Kidney (tissue), 14 donors: ENCODE data around the gene ARL14. TPM values are rescaled to one million over a fixed set of nuclear protein-coding genes. Genes with fewer than 3 reads are reported as not detected.

ENCODE experiments used
- DNase-seq, 5 donors: peaks; one replicate each; pipeline ENCODE4 v3.0.0-alpha.2; 2013 to 2020
- FAIRE-seq: peaks from 2 replicates; lab custom pipeline; 2012; peaks lifted over from hg19 to GRCh38; lab: Jason Lieb, UNC
- H3K27ac ChIP-seq, 2 donors: one replicate each; pipeline ENCODE4 v1.7.0; 2013; ENCODE audit warnings: low read depth in 2 of 2, low read length in 2 of 2, inconsistent platforms in 1 of 2
- H3K27me3 ChIP-seq: one replicate; pipeline ENCODE4 v1.7.1; 2013; ENCODE audit warnings: low read length, inconsistent platforms; ENCODE audit not compliant: control insufficient read depth, insufficient read depth
- H3K36me3 ChIP-seq, 3 donors: one replicate each; pipeline versions ENCODE4 v1.7.0 to v1.7.1; 2013; ENCODE audit warnings: low read length in 3 of 3, control low read depth in 1 of 3, inconsistent platforms in 1 of 3; ENCODE audit not compliant: insufficient read depth in 3 of 3, control insufficient read depth in 2 of 3
- H3K4me1 ChIP-seq, 3 donors: one replicate each; pipeline versions ENCODE4 v1.7.0 to v1.7.1; 2013; ENCODE audit warnings: low read length in 3 of 3, inconsistent platforms in 1 of 3, low read depth in 1 of 3; ENCODE audit not compliant: control insufficient read depth in 2 of 3, insufficient read depth in 2 of 3
- H3K4me3 ChIP-seq, 3 donors: one replicate each; pipeline versions ENCODE4 v1.7.0 to v1.8.1; 2013; ENCODE audit warnings: low read length in 3 of 3, control low read depth in 1 of 3, inconsistent platforms in 1 of 3
- H3K9ac ChIP-seq, 3 donors: one replicate each; pipeline versions ENCODE4 v1.7.0 to v1.7.1; 2013; ENCODE audit warnings: low read length in 3 of 3, control low read depth in 1 of 3, inconsistent platforms in 1 of 3
- H3K9me3 ChIP-seq, 3 donors: one replicate each; pipeline versions ENCODE4 v1.7.0 to v1.7.1; 2013; ENCODE audit warnings: low read length in 3 of 3, control low read depth in 1 of 3, inconsistent platforms in 1 of 3; ENCODE audit not compliant: control insufficient read depth in 2 of 3, insufficient read depth in 1 of 3
- CTCF ChIP-seq: IDR thresholded peaks from 3 replicates; pipeline ENCODE4 v1.5.1; 2012; ENCODE audit warnings: mild to moderate bottlenecking, moderate library complexity, borderline replicate concordance; ENCODE audit not compliant: insufficient read depth; ENCODE audit errors: extremely low read depth
- intact Hi-C: fragments of 100-400 bp; cut with DNase I; formaldehyde crosslinking; loops from one replicate; pipeline ENCODE4 v1.11.1; 2022
- polyA plus RNA-seq: library from polyadenylated mRNA; stranded (reverse); fragments of 350-450 nt; fragmentation: Illumina TruSeq; extraction: RNeasy Lipid Tissue Mini Kit (QIAGEN cat#74804); gene quantifications from one replicate; pipeline ENCODE4 v1.2.3, GENCODE V29; 2014; ENCODE audit warnings: low read depth, low replicate concordance; ENCODE audit not compliant: insufficient read depth
- total RNA-seq: library from RNA; stranded (reverse); fragmentation: NEBNext Ultra II Directional; extraction: Animal tissue kit (Norgen Biotek cat#: 25700); gene quantifications from one replicate; pipeline ENCODE4 v1.2.1, GENCODE V29; 2021
- donor health status: control.
- donor health status: control.
- donor health status: control.
- donor health status: control.
- donor health status: control.
- donor health status: DM: yes; HTN: yes; CAD: no.
- donor health status: Normal renal cell carcinoma (clear cell type).

Gene ARL14
- total and polyA plus RNA-seq, 2 donors from 2014 or later, result 0.31 TPM; not detected in 1

- Histone ChIP-seq H3K4me3 (no peak overlapping the region), H3K9ac (no peak overlapping the region), H3K27ac (no peak overlapping the region), H3K36me3 (no peaks in the 10 kb centered on the region), H3K9me3 (no peaks in the 10 kb centered on the region), H3K27me3 (no peaks in the 10 kb centered on the region), H3K4me1 (no peaks in the 10 kb centered on the region)
- DNase-seq (no peak), FAIRE-seq (no peak)
- no peak for TF ChIP-seq CTCF
- intact Hi-C loops, result no loop called here
Measured at GRCh38 chr3:160685144-160685766, 8.3 kb downstream of the ARL14 start.

GRCh38 chr3:160686955-160687535, 10.1 kb downstream of the ARL14 start:
- Histone ChIP-seq H3K9ac (no peak overlapping the region), H3K27me3 (no peaks in the 10 kb centered on the region), H3K4me1 (no peaks in the 10 kb centered on the region), H3K4me3 (no peak overlapping the region), H3K9me3 (no peaks in the 10 kb centered on the region), H3K36me3 (no peaks in the 10 kb centered on the region), H3K27ac (no peak overlapping the region)
- intact Hi-C loops, result no loop called here
- FAIRE-seq, result peak; percentile 33
- DNase-seq, result no peak
- no peak for TF ChIP-seq CTCF

GRCh38 chr3:160691151-160691550, 14.2 kb downstream of the ARL14 start:
- DNase-seq, result no peak
- no peak overlapping the region for H3K27ac ChIP-seq
- TF ChIP-seq CTCF, result no peak
- no peaks in the 10 kb centered on the region for H3K9me3 ChIP-seq
- H3K4me3 ChIP-seq, result no peak overlapping the region
- H3K4me1 ChIP-seq, result no peaks in the 10 kb centered on the region
- no peaks in the 10 kb centered on the region for H3K36me3 ChIP-seq
- intact Hi-C loops, result no loop called here
- H3K27me3 ChIP-seq, result no peaks in the 10 kb centered on the region
- FAIRE-seq, result no peak
- no peak overlapping the region for H3K9ac ChIP-seq
